GM12865 (cell line): Measurements from ENCODE around the gene TRPM1.

Experiments
- DNase-seq: peaks from one replicate; pipeline ENCODE4 v3.0.0; 2010; ENCODE audit warnings: low read depth
- H3K4me3 ChIP-seq: 2 replicates; pipeline ENCODE4 v1.5.1; 2011; ENCODE audit warnings: mild to moderate bottlenecking, low read depth, low read length, control low read depth
- TF ChIP-seq, protein P1 (sequence below): IDR thresholded peaks from 2 replicates; pipeline ENCODE4 v1.5.1; 2011; ENCODE audit warnings: low read length, control low read depth, low read depth, inconsistent platforms; ENCODE audit not compliant: insufficient read depth; ENCODE audit errors: missing control alignments

Gene TRPM1

GRCh38 chr15:31101262-31102038 lies at the start of gene TRPM1:
Gene TRPM1 (minus strand): TSS chr15:31101725. CDS start chr15:31081355, 20,370 bp downstream.
- DNase-seq, result no peak
- TF ChIP-seq, protein P1, sequence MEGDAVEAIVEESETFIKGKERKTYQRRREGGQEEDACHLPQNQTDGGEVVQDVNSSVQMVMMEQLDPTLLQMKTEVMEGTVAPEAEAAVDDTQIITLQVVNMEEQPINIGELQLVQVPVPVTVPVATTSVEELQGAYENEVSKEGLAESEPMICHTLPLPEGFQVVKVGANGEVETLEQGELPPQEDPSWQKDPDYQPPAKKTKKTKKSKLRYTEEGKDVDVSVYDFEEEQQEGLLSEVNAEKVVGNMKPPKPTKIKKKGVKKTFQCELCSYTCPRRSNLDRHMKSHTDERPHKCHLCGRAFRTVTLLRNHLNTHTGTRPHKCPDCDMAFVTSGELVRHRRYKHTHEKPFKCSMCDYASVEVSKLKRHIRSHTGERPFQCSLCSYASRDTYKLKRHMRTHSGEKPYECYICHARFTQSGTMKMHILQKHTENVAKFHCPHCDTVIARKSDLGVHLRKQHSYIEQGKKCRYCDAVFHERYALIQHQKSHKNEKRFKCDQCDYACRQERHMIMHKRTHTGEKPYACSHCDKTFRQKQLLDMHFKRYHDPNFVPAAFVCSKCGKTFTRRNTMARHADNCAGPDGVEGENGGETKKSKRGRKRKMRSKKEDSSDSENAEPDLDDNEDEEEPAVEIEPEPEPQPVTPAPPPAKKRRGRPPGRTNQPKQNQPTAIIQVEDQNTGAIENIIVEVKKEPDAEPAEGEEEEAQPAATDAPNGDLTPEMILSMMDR, result no peak
- H3K4me3 ChIP-seq, result no peak within 1 kb of the TSS

GRCh38 chr15:31150732-31151231 lies 49.3 kb upstream of the TRPM1 start:
- no peak for DNase-seq
- H3K4me3 ChIP-seq, result no peak overlapping the region
- TF ChIP-seq, protein P1, result no peak

DNA sequence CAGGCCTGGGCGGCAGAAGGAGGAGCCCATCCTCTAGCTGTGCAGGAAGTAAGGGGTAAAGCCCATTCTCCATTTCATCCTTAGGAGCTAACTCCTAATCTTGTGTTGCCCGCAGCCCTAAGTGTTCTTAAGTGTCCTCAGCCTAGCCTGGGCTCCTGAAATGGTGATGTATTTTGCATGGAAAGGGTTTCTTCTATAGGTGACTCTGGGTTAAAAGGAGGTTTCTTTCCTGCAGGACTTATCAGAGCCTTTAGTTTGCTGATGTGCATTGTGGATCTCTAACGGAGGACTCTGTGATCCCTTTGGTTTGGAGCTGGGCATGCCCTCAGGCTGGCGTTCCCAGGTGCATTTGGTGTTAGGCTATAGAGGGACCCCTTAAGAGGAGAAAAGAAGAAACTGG lies 48.5 kb upstream of the TRPM1 start:
- TF ChIP-seq, protein P1, result no peak
- no peak for DNase-seq
- no peak overlapping the region for H3K4me3 ChIP-seq

DNA sequence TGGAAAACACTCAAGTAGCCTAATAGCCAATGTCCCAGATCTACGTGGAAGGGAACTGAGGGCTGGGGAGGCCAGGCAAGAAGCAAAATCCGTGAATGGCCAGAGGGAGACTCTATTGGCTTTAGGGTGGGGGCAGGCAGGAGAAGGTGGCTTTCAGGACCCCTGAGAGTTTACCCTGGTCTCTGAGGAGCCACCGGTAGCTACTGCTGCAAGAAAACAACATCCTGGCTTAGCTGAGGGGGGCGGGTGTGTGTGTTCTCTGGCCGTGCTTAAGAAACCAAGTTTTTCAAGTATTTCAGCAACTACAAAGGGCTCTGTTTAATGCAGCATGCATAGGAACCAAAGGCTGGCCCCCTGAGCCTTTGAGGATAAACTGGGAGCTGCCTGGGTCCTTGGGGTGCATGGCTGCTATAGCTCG lies 47.6 kb upstream of the TRPM1 start:
- TF ChIP-seq, protein P1, result no peak
- no peak overlapping the region for H3K4me3 ChIP-seq
- DNase-seq, result no peak

- no peak for DNase-seq
- no peak overlapping the region for H3K4me3 ChIP-seq
- TF ChIP-seq, protein P1, result no peak
These were observed 47.0 kb upstream of the TRPM1 start for GRCh38 chr15:31148297-31149087.

DNA sequence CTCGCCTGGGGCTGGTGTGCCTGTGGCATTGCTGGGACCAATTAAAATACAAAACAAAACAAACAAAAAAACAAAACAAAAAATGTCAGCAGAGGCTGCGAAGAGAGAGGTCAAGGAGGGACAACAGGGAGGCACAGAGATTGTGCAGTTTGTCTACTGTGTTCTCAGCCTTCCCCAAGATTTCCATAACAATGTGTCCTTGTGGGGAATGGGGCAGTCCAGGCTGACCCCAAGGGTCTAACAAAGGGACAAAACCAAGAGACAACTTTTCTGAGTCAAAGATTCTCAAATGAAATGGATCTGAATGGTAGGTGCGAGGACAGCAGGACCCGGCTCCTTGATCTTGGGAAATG lies 46.4 kb upstream of the TRPM1 start:
- DNase-seq, result no peak
- no peak overlapping the region for H3K4me3 ChIP-seq
- TF ChIP-seq, protein P1, result no peak
